T-helper 22 cell (primary cell): ENCODE data around the gene SMYD4.
"Not testable (repeated sequence)": the region's sequence is repeated elsewhere in the genome, so short reads cannot be mapped to it uniquely, and the experiment has no call there.

Experiments
- DNase-seq: peaks from one replicate; pipeline ENCODE4 v3.0.0-alpha.2; 2020; ENCODE audit warnings: low read depth

The SMYD4 gene, protein sequence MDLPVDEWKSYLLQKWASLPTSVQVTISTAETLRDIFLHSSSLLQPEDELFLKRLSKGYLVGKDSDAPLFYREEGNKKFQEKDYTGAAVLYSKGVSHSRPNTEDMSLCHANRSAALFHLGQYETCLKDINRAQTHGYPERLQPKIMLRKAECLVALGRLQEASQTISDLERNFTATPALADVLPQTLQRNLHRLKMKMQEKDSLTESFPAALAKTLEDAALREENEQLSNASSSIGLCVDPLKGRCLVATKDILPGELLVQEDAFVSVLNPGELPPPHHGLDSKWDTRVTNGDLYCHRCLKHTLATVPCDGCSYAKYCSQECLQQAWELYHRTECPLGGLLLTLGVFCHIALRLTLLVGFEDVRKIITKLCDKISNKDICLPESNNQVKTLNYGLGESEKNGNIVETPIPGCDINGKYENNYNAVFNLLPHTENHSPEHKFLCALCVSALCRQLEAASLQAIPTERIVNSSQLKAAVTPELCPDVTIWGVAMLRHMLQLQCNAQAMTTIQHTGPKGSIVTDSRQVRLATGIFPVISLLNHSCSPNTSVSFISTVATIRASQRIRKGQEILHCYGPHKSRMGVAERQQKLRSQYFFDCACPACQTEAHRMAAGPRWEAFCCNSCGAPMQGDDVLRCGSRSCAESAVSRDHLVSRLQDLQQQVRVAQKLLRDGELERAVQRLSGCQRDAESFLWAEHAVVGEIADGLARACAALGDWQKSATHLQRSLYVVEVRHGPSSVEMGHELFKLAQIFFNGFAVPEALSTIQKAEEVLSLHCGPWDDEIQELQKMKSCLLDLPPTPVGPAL

DNA sequence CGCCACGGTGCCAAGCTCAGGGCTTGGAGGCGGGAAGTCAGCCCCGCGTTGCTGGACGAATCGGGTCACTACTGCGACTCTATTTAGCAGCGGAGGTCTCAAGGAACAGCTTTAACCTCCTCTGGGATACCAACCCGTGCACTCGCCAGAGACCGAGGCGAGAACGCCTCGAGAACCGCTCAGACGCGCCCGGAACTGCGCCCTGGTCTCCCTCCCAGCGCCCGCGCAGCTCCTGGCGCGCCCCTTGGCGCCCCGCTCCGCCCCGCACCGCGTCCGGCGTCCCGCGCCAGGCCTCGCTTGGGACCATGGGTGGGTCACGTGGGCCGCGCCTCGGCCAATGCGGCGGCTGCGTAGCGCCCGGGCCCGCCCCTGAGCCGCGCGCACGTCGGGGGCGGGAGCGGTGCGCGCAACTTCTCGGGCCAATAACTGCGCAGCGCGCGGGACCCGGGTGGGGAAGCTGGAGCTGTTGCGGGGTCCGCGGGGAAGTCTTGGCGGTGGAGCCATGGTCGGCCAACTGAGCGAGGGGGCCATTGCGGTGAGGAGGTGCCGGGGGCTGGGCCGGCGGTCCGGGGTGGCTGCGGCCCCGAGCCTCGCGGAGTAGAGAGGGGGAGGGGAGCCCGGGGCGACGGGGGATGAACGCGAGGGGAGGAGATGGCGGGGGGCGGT, at the start of gene SMYD4, which contains the start of gene RPA1:
Gene SMYD4 (minus strand): TSS at position 311 of the 666 bp plus-strand sequence. CDS start 1,908 bp downstream, outside the sequence.
Gene RPA1 (plus strand): TSS at position 414 of the 666 bp plus-strand sequence. CDS start 89 bp downstream, at position 503.
- peak; percentile 81 for DNase-seq

DNA sequence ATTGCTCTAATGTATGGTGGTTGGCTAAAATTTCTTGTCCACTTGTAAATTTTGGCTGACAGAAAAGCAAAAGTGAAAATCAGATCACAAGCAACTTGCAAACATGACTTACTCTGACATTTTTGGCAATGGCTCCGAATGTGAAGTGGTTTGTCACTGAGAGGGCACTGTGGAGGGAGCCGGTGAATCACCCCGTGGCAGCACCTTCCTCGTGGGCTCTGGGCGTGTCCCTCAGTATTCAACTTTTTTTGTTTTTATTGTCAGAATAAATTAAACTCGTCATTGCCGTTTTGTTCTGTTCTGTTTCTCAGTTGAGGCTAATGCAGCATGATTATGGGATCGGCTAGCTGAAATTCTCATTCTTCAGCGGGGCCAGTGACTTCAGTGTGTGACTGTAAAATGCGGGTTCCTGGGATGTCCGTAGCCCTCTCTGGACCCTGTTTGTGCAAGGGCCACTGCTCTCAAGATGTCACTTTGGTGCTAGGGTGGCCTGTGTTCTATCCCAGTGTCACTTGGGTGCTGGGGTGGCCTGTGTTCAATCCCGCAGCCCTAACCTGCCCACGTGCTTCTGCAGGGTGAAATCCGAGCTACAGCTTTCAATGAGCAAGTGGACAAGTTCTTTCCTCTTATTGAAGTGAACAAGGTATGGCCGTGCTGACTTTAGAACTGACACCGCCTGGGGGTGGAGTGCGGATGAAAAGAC, 48.9 kb upstream of the SMYD4 start:
- DNase-seq = no peak

DNA sequence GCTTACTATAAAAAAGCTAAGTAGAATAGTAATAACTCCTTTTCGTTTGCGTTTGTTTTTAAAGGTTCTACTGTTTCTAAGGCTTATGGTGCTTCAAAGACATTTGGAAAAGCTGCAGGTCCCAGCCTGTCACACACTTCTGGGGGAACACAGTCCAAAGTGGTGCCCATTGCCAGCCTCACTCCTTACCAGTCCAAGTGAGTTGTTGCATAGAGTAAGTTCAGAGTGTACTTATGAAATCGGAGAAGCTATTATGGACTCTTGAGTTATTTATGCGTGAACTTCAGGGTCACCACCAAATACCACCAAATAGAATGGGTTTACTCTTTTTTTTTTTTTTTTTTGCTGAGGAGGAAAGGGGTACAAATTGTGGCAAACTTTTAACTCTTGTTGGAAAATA, 45.9 kb upstream of the SMYD4 start:
- no peak for DNase-seq

DNA sequence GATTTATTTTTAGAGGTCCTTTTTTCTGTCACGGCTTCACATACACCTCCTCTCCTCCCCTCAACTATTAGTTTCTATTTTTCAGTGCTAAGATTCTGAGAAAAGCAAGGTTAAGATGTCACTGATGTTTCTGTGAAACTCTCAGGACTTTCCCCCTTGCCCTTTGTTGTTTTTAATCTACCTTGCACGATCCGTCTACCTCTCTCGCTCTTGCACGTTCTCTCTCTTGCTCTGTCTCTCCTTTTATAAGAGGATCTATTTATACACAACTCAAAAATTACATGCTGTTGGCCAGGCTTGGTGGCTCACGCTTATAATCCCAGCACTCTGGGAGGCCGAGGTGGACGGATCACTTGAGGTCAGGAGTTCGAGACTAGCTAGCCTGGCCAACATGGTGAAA, 43.7 kb upstream of the SMYD4 start:
- DNase-seq = no peak

DNA sequence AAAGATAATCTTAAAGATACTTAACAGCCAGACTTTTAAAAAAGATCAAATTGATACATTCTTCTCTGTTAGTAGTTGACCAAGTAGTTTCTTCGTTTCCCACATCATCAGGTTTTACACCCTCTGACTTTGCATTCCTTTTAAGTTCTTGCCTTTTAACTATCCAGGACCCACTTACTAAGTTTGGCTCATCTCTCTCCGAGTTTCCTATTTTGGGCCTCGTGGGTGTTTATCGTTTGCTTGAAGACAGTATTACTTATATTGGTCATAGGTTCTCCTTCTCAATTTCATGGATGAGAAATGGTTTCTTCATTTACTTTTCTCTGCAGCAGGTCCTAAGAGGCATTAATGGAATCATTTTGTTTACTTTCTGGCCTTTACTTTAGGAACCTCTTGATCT, 43.3 kb upstream of the SMYD4 start:
- no peak for DNase-seq

DNA sequence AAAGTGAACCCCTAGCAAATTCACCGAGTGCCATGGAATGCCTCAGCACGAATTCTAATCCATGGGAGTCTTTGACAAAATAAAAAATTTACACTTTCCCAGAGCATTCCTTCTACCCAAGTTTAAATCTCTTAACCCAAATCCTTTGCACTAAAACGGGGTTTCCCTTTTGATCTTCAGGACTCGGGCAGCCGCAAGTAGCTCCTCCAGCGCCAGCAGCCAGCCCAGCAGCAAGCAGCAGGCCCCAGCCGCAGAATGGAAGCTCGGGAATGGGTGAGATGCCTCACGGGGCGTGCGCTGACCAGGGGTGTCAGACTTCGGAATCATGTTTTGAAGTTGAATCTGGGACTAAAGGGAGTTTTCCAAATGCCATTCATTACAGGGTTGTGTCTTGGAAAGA, 42.6 kb upstream of the SMYD4 start:
- DNase-seq = no peak

DNA sequence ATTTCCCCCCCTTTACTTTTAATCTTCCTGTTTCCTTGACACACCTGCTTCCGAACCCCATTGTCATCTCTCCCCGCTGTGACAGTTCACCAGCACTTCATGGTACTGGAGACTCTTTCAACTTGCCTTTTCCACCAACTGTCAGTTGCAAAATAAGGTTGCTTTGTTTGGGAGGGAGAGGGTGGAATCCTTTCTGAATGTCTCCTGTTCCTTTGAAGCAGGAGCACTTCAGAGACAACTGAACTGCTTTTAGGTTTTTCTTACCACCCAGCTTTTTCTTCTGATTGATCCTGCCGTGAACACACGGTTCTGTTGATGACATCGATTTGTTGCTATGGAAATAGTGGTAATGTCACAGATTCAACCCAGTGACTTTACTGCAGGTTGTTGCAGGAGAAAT, 42.1 kb upstream of the SMYD4 start:
- peak; percentile 20 for DNase-seq

DNA sequence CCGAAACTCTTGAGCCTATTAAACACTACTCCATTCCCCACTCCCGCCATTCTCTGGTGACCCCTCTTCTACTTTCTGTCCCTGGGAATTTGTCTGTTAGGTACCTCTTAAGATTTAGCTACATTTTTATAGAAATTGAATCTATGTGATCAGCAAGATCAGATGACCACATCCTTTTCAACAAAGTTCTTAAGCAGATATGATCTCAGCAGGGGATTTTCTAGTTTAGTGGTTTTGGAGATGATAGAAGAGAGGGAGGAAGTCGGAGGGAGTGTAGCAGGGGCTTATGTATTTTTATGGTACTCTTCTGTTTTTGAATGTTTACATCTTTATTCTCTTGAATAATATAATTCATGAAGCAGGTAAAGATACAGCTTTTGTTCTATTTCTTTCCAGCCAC, 40.9 kb upstream of the SMYD4 start:
- DNase-seq = no peak

DNA sequence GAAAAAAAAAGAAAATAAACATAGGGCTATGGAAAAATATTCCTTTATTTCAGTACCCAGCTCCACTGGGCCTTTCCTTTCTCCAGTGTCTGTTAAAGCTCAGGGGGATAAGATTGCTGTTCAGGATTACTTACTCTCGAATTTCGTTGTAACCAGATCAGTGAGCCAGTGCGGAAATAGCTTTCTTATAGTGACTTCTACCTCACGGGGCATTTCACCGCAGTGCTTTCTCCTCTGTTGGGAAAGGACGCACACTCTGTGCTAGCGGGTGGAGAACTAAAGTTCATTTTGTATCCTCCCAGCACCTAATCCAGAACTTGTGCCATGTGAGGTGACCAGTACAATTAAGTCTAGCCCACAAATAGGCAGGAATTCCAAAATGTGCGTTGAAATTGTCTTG, 38.4 kb upstream of the SMYD4 start:
- no peak for DNase-seq

DNA sequence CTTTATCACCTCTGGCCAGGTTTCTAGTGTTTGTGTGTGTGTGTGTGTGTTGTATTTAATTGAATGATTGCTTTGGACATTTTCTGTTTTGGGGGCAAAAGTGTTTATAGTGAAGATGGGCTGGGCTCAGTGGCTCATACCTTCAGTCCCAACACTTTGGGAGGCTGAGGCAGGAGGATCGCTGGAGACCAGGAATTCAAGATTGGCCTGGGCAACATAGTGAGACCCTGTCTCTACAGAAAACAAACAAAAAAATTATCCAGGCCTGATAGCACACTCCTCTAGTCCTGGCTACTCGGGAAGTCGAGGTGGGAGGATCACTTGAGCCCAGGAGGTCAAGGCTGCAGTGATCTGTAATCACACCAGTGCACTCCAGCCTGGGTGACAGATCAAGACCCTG, 37.6 kb upstream of the SMYD4 start:
- DNase-seq = no peak

DNA sequence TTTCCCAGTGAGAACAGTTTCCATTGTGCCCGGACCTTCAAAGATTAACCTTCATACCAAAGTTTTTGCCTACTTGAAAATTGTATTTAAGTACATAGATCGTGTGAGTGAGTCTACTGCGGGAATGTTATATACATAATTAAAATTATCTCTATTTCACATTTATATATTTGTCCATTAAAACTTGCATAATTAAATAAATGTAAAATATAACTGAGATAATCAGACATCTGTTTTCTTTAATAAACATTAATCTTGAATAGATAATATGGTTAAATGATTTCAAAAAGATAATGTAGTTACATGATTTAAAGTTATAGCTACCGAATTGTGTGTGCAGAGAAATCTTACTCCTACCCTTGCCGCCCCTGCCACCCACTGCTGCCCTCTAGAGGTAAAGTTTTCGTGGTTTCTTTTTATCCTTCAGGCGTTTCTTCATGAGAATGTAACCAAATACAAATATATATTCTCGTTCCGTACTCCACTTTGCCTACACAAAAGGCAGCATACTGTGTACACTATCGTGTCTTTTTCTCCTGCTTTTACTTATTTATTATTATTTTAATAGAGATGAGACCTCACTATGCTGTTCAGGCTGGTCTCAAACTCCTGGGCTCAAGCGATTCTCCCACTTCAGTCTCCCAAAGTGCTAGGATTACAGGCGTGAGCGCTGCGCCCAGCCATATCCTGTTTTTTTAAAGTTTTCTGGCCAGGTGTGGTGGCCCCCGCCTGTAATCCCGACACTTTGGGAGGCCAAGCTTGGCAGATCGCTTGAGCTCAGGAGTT, 35.7 kb upstream of the SMYD4 start:
- no peak for DNase-seq

DNA sequence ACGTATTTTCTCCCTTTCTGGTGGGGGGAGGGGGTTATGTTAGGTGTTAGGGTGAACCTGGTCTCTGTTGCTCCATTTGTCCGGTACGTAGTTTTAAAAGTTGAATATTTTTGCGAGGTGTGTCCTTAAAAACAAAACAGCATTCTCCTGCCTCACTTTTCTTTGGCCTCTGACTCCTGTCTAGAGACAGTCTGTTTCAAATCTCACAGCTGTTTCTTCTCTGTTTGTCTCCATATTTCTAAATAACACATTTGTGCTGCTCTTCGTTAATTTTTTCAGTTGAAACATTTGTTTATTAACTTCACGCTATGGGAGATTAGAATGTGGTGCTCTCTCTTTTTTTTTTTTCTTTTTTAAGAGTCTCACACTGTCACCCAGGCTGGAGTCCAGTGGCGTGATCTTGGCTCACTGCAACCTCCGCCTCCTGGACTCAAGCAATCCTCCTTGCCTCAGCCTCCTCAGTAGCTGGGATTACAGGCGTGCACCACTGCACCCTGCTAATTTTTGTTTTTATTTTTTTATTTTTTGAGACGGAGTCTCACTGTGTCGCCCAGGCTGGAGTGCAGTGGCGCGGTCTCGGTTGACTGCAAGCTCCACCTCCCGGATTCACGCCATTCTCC, 31.8 kb upstream of the SMYD4 start:
- DNase-seq = no peak

DNA sequence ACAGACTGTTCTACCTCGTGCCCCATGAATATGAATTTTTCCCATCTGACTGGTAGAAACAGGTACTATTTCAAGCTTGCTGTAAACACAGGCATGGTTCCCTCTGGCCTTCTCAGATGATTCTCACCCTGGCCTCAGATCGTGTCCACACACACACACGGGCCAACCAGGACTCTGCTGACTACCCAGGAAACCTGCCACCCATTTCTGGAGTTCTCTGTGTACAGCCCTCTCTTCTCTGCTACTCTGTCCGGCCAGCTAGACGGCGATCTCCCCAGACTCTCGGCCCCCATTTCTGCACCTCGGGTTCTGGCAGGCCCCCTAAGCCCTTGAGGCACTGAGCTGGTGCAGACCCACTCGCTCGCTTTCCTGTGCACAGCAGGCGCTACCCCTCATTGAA, 31.3 kb upstream of the SMYD4 start:
- no peak for DNase-seq

DNA sequence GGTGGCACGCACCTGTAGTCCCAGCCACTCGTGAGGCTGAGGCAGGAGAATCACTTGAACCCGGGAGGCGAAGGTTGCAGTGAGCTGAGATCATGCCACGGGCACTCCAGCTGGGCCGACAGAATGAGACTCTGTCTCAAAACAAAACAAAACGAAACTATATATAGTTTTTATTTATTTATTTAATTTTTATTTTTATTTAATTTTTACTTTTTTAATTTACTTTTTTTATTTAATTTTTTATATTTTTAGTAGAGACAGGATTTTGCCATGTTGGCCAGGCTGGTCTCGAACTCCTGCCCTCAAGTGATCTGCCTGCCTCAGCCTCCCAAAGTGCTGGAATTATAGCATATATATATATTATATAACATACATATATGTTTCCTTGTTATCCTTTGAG, 26.8 kb upstream of the SMYD4 start:
- DNase-seq = not testable (repeated sequence)

DNA sequence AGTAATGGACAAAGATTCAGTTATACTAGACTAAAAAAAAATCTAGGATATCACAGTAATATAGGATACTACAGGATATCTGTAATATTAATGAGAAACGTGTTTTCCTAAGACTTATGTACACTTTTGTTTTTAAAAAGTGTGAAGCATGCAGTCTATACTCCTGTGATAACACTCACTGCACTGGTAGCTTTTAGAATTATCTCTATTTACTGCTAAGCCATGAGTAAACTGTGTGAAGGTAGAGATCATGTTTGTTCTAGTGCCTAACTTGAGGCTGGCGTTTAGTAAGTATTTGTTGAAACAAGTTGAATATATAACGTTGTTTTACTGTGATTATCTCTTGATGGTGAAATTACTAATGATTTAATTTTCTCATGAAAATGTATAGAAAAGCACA, 24.0 kb upstream of the SMYD4 start:
- no peak for DNase-seq

DNA sequence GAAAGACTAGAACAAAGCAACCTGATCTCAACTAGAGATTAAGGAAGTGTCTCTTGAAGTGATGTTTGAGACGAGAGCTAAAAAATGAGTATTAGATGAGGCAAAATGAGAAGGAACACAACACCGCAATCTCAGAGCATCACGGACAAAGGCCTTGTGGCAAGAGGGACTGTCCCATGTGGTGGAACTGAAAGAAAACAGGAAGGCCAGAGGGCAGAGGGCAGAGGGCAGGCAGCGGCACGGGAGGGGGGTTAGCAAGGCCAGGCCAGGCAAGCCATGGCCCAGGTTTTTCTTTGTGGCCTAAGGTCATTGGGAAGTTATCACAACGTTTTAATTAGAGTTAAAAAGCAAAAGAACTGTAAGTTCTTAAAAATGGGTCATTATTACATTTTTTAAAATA, 22.6 kb upstream of the SMYD4 start:
- no peak for DNase-seq

DNA sequence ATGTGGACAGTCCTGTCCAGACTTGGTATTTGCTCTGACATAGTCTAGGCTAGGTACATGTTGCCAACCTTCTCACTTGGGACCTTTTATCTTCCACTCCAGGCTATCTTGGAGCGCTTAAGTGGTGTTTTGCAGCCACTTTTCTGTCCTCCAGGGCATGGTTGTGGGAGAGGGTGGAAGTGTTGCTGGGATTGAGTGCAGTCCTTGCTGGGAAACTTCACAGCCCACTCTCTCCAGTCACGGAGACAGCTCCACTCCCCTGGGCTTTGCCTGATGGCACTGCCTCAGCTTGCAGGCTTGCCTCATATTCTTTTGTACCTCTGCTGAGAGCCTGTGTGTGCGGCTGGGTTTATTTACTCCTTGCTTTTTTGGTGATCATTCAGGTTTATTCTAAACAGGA, 17.5 kb upstream of the SMYD4 start:
- DNase-seq = no peak

DNA sequence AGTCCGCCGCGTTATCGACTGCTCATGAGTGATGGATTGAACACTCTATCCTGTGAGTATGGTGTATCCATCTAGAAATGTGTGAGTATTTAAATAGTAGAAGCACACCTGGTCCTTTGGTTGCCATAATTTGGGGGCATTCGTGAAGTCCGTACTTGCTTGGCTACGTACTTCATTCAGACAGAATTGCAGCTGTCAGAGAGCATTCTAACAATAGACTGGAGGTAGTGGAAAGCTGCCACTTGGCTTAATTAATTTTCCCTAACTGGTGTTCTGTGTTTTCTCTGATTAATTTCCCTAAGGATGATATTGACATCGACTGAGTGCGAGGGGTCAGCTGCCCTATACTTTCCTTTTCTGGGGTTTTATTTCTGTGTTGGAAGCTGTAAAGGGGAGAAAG, 14.2 kb upstream of the SMYD4 start:
- no peak for DNase-seq

DNA sequence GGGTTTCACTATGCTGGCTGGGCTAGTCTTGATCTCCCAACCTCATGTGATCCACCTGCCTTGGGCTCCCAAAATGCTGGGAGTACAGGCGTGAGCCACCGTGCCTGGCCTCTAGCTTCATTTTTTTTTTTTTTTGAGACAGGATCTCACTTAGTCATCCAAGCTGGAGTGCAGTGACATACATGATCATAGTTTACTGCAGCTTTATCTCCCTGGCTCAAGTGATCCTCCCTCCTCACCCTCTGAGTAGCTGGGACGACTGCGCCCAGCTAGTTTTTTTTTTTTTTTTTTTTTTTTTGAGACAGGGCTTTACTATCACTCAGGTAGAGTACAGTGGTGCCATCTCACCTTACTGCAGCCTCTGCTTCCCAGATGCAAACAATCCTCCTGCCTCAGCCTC, 9.8 kb upstream of the SMYD4 start:
- no peak for DNase-seq

DNA sequence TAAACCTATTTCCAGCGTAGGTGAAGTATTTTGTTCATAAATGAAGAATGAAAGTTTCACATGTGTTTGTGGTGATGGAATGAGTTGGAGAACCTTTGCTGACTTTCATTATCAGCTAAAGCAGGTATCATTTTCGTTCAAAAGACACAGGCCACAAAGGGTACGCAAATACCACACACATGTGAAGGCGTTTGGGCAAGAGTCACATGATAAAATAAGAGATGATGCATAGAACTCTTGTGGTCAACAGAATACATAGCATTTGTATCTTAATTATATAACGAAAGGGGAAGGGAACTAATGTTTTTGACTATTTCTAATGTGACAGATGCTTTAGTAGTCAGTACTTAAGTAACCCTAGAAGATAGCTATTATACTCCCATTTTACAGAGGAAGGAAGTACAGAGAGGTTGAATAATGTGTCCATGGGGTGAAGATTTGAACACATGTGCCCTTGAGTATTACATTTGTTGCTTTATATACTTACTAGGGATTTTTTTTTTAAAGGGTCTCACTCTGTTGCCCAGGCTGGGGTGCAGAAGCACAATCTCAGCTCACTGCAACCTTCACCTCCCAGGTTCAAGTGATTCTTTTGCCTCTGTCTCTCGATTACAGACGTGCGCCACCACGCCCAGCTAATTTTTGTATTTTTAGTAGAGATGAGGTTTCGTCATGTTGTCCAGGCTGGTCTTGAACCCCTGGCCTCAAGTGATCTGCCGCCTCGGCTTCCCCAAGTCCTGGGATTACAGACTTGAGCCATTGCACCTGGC, 4.9 kb upstream of the SMYD4 start:
- DNase-seq = no peak
